Renal cortex interstitium (tissue), 11 donors: ENCODE results near the gene MYT1. TPM values are rescaled to one million over a fixed set of nuclear protein-coding genes. Genes with fewer than 3 reads are reported as not detected.
"Not testable (repeated sequence)": the region's sequence is repeated elsewhere in the genome, so short reads cannot be mapped to it uniquely, and the experiment has no call there.

Experiments used
- DNase-seq, 11 donors: peaks; one replicate each; pipeline ENCODE4 v3.0.0-alpha.2; 2013; ENCODE audit warnings: low read depth in 9 of 11, low spot score in 4 of 11; ENCODE audit errors: extremely low read depth in 1 of 11
- polyA plus RNA-seq, 3 donors: library from polyadenylated mRNA; unstranded; fragments of 120-200 nt; gene quantifications; one replicate each; pipeline ENCODE4 v1.2.1, GENCODE V29; 2013; ENCODE audit not compliant: insufficient read length in 3 of 3

The MYT1 gene
- polyA plus RNA-seq, 3 donors: 0.42 to 0.68 (median 0.55) TPM

DNA sequence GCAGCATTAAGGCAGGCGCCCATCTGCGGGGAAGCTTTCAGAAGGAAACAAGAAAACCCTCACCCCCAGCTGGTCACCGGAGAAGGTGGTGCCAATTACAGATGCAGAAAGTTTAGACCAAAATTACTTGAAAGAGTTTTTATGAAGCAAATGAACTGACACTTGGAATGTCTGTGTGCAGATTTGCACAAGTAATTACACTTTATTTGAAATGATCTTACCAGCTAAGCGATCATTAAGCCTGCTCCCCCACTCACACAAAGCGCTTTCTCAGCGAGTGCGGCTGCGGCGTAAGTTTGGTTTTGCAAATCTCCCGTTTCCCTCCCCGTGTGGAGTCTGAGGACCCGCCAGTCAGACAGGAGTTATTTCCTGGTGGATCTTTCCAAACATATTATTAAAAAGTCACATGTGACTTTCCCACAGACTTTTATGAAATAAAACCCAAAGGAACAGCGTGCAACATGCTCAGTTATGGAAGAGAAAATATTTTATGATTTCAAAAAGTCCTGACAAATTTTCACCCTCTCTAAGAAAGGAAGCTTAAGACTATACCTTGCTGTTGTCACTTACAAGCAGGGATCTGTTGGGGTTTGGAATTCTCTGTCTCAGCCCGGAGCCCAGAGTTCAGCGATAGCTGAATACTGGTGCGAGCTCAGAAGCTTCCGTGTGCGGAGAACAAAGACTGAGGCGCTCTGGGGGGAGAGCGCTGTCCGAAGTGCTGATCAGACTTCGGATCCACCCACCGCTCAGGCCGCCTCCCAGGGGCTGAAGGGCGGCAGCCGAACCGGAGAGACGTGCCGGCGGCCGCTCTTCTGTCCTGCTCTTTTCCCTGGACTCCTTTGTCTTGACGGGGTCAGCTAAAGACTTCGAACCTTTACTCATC is 2.7 kb upstream of the MYT1 start:
- DNase-seq: peak; percentile 45 to 75 (median 65)

DNA sequence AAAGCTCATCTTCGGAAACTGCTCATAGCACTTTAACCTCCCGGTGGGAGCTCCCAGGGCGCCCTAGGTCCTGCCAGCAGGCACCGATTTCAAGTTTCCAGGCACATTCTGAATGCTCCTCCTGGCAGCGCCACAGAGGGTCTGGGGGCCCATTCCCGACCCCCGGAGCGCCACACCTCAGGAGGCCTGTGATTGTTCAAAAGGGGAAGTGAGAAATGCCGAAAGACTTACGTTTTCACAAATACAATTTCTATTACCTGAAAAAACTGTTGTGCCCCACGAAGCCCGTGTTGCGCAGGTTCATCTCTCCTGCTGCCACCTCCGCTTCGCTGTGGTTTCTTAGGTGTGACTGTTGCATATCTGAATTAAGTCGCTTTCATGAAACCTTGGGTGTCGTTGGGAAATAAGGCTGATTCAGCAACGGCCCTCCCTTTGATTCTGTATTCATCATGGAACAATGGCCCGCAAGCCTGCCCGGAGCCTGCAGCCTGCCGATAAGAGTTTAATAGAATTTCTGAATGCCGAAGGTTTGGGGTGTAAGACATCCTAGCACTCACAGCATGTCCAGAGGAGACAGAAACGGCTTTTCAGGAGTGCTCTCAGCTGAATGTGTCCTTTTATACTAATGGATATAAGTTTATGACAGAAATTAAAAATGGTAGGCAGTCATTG is 1.9 kb upstream of the MYT1 start:
- DNase-seq: no peak

DNA sequence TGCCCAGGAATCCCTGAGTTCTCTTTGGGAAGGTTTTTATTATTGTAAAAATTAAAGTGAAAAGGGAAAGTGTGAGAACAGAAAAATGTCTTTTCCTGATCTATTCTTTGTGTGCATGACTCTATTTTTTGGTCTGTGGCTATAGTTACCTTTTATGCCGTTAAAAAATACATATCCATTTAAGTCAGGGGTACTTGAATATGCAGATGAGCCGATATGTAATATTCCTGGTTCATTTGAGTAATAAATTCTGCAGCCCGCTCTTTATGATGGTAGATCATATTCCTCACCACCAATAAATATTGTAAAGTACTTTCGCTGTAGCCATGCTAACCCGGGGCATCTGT is 503 bp upstream of the MYT1 start:
- no peak for DNase-seq

DNA sequence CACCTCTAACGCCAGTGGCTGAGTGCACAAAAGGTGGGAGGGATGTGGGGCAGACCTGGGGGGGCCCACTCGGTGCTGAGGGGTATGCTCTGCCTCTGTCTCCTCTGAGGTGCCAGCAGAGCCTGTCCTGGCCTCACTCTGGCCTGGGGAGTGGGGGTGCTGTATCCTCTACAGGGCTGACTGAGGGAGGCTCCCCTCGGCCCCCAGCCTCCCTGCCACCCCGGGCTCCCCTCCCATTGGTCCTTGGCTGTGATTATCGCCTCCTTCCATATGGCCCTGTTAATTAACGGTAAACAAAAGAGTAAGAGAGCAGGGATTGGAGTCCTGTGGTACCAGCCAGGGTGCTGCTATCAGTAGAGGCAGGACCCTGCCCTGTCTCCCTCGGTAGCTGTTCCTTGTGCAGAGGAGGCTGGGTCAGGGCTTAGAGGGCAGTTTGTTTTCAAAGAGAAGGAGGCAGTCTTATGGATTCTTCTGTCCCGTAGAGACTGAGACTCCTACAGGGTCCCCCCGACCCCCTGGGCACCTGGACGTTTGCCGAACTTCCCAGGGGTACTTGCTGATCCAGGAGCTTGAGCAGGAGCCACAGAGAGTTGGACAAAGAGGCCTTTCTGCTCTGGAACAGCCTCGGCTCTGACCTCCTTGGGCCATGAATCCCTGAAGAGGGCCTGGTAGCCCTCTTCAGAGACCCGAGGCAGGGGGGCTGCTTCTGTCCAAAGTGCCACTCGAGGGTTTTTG is 1.8 kb downstream of the MYT1 start:
- no peak for DNase-seq

DNA sequence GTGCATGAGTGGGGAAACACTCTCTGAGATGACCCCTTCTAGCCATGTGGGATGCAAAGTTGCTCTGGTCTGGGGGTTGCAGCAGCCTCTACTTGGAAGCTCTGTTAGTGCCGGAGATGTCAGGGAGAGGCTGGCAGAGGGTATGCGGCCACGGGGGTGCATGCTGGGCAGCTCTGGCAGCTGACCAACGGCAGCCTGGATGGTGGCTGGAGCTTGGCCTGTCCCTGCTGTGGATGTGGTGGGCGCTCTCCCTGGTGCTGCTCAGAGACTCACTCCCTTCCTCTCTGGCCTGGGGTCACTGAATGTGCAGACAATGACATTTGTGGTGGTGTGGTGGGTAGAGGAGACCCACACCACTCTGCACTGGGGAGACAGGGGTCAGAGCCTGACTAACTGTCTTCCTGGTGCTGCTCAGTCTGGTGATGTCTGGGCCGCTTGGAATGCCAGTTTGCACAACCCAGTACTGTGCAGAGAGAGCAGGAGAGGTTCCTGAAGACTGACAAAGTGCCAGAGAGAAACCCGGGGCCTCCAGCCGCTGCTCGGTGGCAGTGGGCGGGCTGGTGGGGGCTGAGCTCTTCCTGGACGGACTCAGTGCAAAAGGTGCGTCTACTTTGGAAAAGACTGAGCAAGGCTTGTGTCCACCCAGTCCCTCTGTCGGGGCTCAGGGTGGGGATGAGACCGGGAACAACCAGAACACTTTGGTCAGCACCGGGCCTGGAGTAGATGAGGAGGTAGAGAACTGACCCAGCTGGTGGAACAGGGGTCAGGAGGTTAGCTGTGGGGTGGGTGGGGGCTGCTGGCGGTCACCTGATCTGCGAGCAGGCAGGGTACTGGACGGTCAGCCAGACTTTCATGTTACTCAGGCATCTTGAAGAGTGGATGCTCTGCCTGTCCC is 2.7 kb downstream of the MYT1 start:
- DNase-seq: peak in 3 of 11 donors; percentile 9 to 18 (median 18)

DNA sequence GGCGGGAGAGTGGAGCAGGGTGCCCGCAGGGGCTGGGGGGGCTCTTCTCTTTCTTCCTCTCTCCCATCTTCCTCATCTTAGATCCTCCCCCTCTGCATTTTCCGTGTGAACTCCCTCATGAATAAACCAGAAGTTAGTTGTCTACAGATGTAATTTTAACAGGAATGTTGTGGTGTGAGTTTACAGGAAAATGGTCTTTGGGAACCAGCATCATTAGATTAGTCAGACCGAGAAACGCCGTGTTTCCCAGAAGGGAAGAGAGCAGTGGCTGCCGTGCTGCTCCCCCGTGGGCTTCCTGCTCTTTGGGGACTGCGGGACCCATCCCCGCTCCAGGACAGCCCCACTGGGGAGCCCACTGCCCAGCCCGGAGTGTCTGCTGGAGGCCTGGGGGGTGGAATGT is 3.4 kb downstream of the MYT1 start:
- DNase-seq: no peak

DNA sequence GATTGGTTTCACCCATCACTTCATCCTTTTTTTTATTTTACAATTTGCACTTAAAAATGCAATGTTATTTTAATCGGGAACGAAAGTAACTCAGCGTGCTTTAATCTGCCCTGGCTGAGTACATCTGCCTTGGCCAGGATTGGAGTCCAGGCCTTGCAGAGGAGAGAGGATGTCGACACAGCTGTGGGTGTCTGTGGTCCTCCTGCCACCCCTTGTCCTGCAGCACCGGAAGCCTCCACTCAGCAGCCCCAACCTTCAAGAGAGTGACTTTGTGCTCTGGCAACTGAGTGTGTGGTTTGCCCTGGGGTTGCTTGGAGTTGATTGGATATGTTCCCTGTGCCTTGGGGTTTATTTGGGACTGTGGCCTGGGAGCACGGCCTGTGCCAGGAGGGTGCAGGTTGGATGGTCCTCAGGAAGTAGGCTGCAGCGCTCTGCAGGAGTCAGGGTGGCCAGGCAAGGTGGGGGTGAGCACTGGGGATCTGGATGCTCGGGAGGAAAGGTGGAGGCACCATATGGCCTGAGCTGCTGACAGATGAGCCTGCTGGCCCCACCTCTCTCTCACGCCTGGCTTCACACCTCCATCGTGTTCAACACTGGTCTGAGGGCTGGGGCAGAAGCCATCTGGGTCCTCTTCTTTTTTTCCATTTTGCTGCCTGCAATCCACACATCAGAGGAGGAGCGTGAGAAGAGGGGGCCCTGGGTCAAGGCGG is 4.3 kb downstream of the MYT1 start:
- DNase-seq: no peak

DNA sequence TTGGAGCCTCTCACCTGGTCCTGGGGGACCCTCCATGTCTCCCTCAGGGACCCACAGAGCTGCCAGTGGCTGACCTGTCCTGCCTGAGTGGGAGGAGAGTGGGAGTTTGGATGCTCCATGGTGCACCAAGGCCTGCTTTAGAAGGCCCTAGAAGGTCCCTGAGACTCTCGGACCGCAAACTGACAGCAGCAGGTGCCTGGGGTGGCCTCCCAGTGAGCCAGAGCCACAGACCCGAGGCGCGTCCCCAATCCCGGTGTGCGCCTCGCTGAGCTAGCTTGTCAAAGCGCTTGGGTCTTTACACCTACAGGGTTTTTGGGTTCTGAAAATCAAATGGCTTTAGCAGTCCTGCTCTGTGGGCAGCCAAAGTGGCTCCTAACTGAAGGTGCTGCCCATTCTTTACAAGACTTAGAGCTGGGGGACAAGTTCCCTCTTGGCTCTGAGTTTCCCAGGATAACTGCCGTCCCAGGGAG is 4.9 kb downstream of the MYT1 start:
- DNase-seq: no peak

DNA sequence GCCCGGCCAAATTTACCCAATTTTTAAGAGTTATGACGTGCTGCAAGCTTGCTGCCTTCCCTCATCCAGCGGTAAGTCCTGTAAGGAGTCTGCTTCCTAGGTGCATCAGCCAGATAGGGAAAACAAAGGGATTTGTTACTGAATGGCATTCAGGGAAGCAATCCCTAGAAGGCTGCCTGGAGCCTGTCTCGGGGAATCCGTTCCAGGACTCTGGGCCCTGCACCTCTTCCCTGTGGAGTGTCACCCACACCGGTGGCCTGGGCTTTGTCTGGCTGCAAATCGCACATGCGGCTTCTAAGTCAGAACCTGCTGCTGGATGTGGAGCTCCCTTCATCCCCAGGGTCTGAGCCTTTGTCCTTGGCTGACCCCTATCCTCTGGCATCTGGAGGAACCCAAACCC is 7.0 kb downstream of the MYT1 start:
- DNase-seq: no peak

DNA sequence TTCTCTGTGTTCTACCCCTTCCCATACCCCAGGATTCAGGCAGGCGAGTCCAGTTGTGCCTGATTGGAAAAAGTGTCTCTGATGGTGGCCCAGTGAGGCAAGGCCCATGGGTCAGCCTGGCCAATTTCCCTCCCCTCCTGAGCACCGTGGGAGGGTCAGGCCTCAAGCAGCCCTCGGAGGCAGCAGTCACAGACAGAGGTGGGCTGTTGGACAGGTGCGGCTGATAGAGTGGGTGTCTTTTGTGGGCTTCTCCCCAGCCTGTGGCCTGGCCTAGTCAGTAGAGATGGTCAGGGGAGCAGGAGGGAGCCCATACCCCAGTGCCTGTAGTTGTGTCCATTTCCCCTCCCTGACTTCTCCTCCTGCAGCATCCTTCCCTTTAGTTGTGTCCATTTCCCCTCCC is 8.9 kb downstream of the MYT1 start:
- no peak for DNase-seq

DNA sequence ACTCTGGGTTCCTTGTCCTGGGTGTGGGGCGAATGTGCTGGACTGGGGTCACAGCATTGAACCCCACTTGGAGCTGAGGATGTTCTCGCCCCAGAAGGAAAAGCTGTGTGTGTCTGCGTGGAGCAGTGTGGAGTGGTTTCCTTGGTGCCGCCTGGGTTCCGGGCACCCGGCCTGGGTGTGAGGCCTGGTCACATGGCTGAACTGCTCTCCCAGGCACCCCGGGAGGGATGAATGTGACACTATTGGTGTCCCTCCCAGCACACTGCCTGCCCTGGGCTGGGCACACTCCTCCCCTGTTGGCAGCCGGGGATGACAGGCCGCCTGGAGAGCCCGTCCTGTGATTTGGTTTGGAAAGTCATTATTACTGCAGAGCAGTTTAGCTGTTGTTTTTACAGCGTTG is 12.3 kb downstream of the MYT1 start:
- no peak for DNase-seq

DNA sequence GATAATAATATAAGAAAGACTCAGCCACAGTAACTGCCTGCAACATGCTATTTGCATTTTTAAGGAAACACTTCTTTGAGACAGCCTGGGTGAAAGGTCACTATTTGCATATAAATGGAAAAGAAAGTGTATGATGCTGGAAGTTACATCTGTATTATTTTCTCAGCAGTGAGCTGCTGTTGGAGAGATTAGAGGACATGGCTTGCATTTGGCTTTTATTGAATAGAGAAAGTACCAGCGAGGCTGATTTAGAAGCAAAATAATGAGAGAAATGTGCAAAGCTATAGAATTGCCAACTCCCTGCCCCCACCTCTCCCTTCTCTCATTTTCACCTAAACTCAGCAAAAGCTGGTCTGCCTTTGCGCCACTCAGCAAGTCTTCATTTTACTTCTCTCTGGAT is 12.7 kb downstream of the MYT1 start:
- DNase-seq: no peak

DNA sequence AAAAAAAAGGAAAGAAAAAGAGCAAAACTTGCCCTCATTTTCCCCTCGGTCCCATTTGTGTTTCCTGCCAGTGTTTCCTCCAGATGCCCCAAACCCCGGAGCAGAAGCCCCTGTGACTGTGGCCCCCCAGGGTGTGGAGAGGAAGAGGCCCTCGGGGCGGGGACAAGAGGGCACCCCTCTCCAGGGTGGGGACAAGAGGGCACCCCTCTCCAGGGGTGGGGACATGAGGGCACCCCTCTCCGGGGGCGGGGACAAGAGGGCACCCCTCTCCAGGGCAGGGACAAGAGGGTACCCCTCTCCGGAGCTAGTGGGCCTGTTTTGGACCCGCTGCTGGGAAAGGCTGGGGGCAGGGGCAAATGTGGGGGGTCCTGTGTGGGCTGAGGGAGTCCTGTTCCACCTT is 13.1 kb downstream of the MYT1 start:
- no peak for DNase-seq

DNA sequence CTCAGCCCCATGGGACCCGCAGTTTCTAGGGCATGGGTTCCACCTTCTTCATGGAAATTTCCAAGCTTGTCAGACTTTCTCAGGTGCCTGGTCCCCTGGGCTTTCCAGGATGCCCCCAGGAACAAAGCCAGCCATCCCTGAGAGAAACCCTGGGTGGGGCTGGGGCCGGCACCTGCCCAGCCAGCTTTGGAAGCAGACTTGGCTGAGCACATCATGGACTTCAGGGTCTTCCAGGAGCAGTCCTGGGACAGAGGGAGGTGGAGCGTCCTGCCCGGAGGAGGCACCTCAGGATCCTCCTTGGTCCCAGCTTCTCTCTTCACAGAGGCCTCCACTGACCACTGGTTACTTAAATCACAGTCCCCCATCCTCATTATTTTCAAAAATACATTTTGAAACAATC is 13.5 kb downstream of the MYT1 start:
- DNase-seq: no peak

DNA sequence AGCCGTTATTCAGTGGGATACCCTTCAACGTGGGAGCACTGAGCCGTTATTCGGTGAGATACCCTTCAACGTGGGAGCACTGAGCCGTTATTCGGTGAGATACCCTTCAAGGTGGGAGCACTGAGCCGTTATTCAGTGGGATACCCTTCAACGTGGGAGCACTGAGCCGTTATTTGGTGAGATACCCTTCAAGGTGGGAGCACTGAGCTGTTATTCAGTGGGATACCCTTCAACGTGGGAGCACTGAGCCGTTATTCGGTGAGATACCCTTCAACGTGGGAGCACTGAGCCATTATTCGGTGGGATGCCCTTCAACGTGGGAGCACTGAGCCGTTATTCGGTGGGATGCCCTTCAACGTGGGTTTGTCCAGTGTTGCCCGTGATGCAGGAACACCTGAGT is 14.7 kb downstream of the MYT1 start:
- DNase-seq: not testable (repeated sequence)

DNA sequence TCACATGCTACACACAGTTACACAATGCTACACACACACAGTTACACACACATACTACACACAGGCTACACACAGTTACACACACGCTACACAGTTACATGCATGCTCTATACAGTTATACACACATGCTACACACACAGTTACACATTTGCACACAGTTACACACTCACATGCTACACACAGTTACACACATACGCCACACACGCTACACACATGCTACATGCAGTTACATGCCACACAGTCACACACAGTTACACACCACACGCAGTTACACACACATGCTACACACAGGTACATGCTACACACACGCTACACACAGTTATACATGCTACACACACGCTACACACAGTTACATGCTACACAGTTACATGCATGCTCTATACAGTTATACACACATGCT is 15.6 kb downstream of the MYT1 start:
- DNase-seq: no peak

DNA sequence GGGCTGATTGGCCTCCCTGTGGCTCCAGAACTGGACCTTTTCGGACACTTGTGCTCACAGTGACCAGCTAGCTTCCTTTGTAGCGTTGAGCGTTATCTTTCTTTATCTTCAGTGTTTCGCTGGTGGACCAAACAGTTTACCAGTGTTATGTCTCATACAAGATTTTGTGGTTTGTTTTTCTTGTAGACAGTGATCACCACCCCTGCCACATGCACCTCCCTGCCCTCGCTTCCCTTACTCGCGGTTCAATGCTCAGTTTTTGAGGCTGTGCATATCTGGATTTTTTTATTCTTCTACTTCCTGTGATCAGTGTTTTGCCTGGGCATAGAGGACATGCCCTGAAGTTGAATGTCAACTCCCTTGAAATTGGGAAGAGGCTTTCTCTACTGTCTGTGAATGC is 16.4 kb downstream of the MYT1 start:
- DNase-seq: no peak

DNA sequence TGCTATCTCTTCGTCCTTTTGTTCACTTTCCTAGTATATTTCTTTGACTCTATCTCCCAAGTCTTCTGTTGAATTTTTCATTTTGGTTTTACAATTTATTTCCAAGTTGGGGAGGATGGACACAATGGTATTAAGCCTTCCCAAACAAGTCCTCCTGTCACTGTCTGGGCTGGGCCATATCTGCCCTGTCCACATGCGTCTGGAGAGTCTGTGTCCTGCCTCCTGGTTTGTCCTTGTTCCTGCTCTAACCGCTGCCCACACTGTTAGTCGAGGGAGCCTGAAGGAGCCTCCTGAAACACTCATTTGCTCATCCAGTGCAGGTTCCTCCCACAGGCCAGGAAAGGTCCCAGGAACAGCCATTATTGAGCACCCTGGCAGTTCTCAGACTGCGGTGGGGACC is 17.1 kb downstream of the MYT1 start:
- no peak for DNase-seq
